Astrocyte (in vitro differentiated cells and primary cell): ENCODE data around the gene GTF2H4.

Experiments used
- EZH2 ChIP-seq: IDR thresholded peaks from 2 replicates; pipeline ENCODE4 v1.6.1; 2012; ENCODE audit warnings: mild to moderate bottlenecking, low read length, inconsistent platforms; ENCODE audit not compliant: insufficient read depth
- TF ChIP-seq, protein P1 (sequence below): IDR thresholded peaks from 2 replicates; pipeline ENCODE4 v1.5.1; 2011; ENCODE audit warnings: low read depth, mild to moderate bottlenecking, inconsistent platforms, low read length, moderate library complexity; ENCODE audit not compliant: insufficient read depth

DNA sequence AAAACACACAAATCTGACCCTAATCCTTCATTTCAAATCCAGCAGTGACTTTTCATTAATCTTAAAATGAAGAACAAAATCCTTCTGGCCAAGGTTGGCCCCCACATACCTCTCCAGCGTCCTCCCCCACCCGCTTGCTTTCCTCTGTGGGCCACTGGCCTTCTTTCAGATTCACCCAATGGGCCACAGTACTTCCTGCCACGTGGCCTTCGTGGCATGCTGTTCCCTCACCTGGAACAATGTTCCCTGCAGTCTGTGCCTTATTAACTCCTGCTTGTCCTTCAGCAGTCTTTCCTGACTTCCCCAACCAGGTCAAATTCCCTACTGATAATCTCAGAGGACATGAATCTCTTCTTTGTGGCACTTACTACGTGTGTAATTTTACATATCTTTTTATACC is 5.3 kb upstream of the GTF2H4 start:
- TF ChIP-seq, protein P1, sequence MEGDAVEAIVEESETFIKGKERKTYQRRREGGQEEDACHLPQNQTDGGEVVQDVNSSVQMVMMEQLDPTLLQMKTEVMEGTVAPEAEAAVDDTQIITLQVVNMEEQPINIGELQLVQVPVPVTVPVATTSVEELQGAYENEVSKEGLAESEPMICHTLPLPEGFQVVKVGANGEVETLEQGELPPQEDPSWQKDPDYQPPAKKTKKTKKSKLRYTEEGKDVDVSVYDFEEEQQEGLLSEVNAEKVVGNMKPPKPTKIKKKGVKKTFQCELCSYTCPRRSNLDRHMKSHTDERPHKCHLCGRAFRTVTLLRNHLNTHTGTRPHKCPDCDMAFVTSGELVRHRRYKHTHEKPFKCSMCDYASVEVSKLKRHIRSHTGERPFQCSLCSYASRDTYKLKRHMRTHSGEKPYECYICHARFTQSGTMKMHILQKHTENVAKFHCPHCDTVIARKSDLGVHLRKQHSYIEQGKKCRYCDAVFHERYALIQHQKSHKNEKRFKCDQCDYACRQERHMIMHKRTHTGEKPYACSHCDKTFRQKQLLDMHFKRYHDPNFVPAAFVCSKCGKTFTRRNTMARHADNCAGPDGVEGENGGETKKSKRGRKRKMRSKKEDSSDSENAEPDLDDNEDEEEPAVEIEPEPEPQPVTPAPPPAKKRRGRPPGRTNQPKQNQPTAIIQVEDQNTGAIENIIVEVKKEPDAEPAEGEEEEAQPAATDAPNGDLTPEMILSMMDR, result no peak
- TF ChIP-seq EZH2, result no peak
